Coronary artery (tissue), 2 donors: ENCODE measurements around the gene MPZL2.

Experiments used
- DNase-seq: peaks from one replicate; pipeline ENCODE4 v3.0.0-alpha.2; 2017; ENCODE audit warnings: low spot score
- H3K27ac ChIP-seq, 2 donors: fragments of 200-600 bp; sonication (generic); one replicate each; pipeline ENCODE4 v1.5.1; 2016 to 2019
- H3K4me3 ChIP-seq: fragments of 200-600 bp; sonication (generic); 2 replicates; pipeline ENCODE4 v1.5.1; 2016; ENCODE audit warnings: mild to moderate bottlenecking, moderate library complexity
- TF ChIP-seq, protein P1 (sequence below): fragments of 200-600 bp; sonication (generic); IDR thresholded peaks from one replicate; pipeline ENCODE4 v1.5.1; 2019; ENCODE audit warnings: antibody characterized with exemption

MPZL2 gene

DNA sequence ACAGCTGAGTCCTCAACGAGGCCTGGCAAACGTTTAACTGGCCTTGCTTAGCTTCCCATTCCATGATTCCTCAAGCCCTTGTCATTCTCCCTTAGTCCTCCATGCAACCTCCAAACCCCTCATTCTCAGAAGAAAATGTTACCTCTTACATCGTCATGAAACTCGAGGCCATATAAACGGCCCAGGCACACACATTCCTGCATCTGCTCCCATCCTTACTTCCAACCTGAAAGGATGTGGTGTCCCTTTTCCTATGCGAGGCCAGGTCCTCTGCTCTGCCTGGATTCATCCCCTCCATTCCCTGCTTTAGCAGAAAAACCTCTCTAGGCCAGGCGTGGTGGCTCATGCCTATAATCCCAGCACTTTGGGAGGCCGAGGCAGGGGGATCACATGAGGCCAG is 20.9 kb downstream of the MPZL2 start:
- no peak overlapping the region for H3K4me3 ChIP-seq
- TF ChIP-seq, protein P1, sequence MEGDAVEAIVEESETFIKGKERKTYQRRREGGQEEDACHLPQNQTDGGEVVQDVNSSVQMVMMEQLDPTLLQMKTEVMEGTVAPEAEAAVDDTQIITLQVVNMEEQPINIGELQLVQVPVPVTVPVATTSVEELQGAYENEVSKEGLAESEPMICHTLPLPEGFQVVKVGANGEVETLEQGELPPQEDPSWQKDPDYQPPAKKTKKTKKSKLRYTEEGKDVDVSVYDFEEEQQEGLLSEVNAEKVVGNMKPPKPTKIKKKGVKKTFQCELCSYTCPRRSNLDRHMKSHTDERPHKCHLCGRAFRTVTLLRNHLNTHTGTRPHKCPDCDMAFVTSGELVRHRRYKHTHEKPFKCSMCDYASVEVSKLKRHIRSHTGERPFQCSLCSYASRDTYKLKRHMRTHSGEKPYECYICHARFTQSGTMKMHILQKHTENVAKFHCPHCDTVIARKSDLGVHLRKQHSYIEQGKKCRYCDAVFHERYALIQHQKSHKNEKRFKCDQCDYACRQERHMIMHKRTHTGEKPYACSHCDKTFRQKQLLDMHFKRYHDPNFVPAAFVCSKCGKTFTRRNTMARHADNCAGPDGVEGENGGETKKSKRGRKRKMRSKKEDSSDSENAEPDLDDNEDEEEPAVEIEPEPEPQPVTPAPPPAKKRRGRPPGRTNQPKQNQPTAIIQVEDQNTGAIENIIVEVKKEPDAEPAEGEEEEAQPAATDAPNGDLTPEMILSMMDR = no peak
- no peak for DNase-seq
- no peak overlapping the region for H3K27ac ChIP-seq

DNA sequence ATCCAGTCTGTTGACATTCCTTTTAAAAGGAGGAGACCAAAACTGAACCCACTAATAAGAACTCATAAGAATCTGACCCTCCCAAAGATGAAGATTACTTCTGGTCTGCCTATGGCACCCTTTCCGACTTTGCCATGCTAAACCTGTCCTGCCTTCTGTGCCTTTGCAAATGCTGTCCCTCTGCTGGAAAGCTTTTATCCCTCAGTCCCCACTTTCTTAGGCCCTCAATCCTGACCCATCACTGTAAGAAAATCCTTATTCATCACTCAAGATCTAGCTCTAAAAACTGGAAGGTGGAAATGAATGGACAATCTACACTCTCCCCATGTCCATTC is 22.4 kb downstream of the MPZL2 start:
- DNase-seq = no peak
- Histone ChIP-seq H3K4me3 (no peak overlapping the region), H3K27ac (peak overlapping the region in 1 of 2 donors; percentile 76)
- TF ChIP-seq, protein P1 = no peak

DNA sequence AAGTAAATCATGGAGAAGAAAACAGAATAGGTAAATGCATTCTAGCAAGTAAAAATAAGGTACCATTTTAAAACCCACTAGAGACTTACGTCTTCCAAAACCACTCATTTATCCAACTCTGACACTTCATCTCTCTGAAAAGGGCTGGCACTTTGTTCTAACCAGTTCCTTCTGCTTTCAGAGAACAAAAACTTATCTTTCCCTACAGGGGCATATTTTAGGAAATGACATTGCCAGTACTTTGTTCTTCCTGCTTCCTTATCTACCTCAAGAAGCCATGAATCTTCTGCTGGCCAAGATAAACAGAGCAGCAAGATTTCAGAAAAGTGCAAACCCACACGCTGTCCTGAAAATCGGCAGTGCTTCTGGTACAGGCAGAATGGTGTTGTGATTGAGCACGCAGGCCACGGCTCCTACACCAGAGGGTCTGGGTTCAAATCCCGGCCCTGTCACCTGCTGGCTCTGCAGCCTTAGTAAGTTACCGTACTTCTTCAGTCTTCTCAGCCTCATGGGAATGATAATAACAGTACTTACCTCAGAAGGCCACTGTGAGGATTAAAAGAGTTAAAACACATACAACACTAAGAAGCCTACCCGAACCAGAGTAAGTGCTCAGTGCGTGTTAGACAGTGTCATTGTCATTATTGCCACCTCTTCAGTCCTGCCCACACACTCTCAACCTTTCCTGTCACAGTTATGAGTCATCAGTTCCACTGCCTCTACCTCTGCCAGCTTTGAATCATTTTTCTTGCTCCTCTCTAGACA is 22.9 kb downstream of the MPZL2 start:
- TF ChIP-seq, protein P1 = no peak
- Histone ChIP-seq H3K27ac (peak overlapping the region in 1 of 2 donors; percentile 76), H3K4me3 (peak overlapping the region; percentile 17)
- no peak for DNase-seq

DNA sequence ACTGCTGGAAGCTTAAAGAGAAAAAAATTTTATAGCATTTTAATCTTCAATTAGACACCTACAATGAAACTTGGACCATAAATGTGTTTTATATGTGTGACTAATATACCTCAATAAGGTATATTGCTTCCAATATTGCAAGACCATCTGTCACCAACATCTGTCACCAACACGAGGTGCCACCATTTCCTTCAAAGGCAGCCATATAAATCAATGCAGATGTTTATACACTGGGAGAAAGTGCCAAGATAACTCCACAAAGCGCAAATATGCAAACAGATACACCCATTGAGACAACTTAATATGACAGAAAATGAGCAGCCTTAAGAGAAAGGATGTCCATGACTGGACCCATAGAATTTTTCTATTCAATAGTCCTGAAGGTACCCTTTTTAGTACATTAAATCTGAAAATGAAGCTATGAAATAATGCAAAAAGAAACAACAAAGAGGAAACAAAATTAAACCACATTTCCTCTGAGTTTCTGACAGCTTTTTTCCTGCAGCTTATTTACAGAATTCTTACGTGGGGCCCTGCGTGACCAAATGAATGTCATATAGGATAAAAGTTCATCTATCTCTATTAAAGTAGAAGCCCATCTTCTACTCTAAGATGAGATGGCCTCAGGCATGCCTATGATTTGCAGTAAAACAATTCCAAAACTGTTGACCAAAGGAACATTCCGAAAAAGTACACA is 24.4 kb downstream of the MPZL2 start:
- DNase-seq = no peak
- Histone ChIP-seq H3K4me3 (no peak overlapping the region), H3K27ac (peak overlapping the region in 1 of 2 donors; percentile 76)
- TF ChIP-seq, protein P1 = no peak

DNA sequence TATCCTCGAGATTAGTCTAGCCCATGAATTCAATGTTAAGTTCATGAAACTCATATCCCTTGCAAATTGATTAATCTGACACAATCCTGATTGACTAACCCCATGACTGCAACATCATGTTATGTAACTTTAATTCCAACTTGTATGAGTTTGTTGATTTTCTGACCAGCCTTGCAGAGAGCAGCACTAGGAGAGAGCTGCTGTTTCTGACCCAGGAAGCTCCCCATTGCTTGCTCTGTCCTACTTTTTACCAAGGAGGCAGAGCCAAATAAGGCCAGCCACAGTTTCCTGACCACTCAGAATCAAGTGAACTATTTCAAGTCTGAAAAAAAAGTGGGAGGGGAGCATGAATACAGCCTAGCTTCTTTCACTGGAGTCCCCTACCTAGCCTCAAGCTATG is 25.2 kb downstream of the MPZL2 start:
- Histone ChIP-seq H3K27ac (no peak overlapping the region), H3K4me3 (no peak overlapping the region)
- TF ChIP-seq, protein P1 = no peak
- no peak for DNase-seq

DNA sequence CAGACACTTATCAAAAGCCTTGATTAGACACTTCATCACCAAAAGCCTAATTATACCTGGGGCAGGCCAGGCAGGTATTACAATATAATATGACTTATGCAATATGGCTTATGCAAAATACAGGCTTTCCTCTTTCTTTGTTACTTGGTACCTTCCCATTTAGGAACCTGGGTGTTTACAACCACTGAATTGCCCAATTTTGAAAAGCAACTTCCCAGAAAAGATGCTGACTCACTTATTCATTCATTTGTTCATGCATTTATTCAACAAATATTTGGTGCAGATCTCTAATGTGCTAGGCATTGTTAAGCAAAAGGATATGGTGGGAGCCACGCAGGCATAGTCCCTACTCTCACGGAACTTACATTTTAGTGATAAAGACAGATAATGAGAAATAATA is 25.7 kb downstream of the MPZL2 start:
- no peak overlapping the region for H3K4me3 ChIP-seq
- no peak overlapping the region for H3K27ac ChIP-seq
- DNase-seq = no peak
- TF ChIP-seq, protein P1 = no peak

DNA sequence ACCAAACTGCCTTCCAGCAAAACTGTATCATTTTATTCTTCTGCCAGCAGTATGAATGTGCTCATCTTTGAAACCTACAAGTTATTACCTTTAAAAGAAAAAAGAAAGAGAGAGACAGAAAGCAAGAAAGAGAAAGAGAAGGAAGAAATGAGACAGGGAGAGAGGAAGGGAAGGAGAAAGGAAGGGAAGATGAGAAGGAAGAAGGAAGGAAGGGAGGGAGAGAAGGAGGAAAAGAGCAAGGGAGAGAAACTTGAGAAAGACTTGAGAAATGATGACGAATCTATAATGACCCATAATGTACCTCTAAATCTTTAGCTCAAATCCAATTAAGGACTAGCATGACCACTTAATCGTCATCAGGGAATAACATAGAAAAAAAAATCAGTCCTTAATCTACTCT is 27.9 kb downstream of the MPZL2 start:
- TF ChIP-seq, protein P1 = no peak
- no peak for DNase-seq
- Histone ChIP-seq H3K4me3 (no peak overlapping the region), H3K27ac (no peak overlapping the region)
